GM03348 (cell line): ENCODE measurements around the gene PSMA1.
"Not testable (repeated sequence)": the region's sequence is repeated elsewhere in the genome, so short reads cannot be mapped to it uniquely, and the experiment has no call there.

Source experiments
- DNase-seq: peaks from one replicate; pipeline ENCODE4 v3.0.0; 2012; ENCODE audit warnings: low spot score

PSMA1 gene

GRCh38 chr11:14519917-14520746 is at the start of gene PSMA1:
Gene PSMA1 (minus strand): TSS chr11:14520386. CDS start chr11:14520299, 87 bp downstream.
- DNase-seq: peak; percentile 94

GRCh38 chr11:14569516-14569915 is 49.3 kb upstream of the PSMA1 start:
- not testable (repeated sequence) for DNase-seq

- DNase-seq: no peak
Observed at GRCh38 chr11:14567064-14567651, 47.0 kb upstream of the PSMA1 start.

- DNase-seq: no peak
Observed at GRCh38 chr11:14566331-14567063, 46.3 kb upstream of the PSMA1 start.

GRCh38 chr11:14565845-14566244 is 45.7 kb upstream of the PSMA1 start:
- DNase-seq: no peak

- no peak for DNase-seq
Observed at GRCh38 chr11:14555818-14556217, 35.6 kb upstream of the PSMA1 start.

- no peak for DNase-seq
Observed at GRCh38 chr11:14554959-14555358, 34.8 kb upstream of the PSMA1 start.

GRCh38 chr11:14552089-14552488 is 31.9 kb upstream of the PSMA1 start:
- DNase-seq: no peak

- DNase-seq: no peak
Observed at GRCh38 chr11:14551380-14551779, 31.2 kb upstream of the PSMA1 start.

- DNase-seq: no peak
Observed at GRCh38 chr11:14549891-14550290, 29.7 kb upstream of the PSMA1 start.

- DNase-seq: no peak
Observed at GRCh38 chr11:14547440-14547839, 27.3 kb upstream of the PSMA1 start.

- no peak for DNase-seq
Observed at GRCh38 chr11:14546672-14547071, 26.5 kb upstream of the PSMA1 start.

- no peak for DNase-seq
Observed at GRCh38 chr11:14544611-14545010, 24.4 kb upstream of the PSMA1 start.

- no peak for DNase-seq
Observed at GRCh38 chr11:14543260-14543659, 23.1 kb upstream of the PSMA1 start.

- no peak for DNase-seq
Observed at GRCh38 chr11:14542324-14542723, 22.1 kb upstream of the PSMA1 start.

- no peak for DNase-seq
Observed at GRCh38 chr11:14541192-14541947, 21.2 kb upstream of the PSMA1 start.

- DNase-seq: no peak
Observed at GRCh38 chr11:14539982-14540421, 19.8 kb upstream of the PSMA1 start.

- no peak for DNase-seq
Observed at GRCh38 chr11:14538926-14539554, 18.9 kb upstream of the PSMA1 start.

- no peak for DNase-seq
Observed at GRCh38 chr11:14538271-14538925, 18.2 kb upstream of the PSMA1 start.

- peak; percentile 68 for DNase-seq
Observed at GRCh38 chr11:14537134-14537599, 17.0 kb upstream of the PSMA1 start.

- DNase-seq: not testable (repeated sequence)
Observed at GRCh38 chr11:14535166-14535565, 15.0 kb upstream of the PSMA1 start.
